Right kidney (tissue), 9 donors: ENCODE results near the gene MBD3L3.
A peak's percentile ranks its signal among the peaks of the same experiment; 100 is the strongest.
"Not testable (repeated sequence)": the region's sequence is repeated elsewhere in the genome, so short reads cannot be mapped to it uniquely, and the experiment has no call there.

Experiments used
- DNase-seq: peaks from one replicate; pipeline ENCODE4 v3.0.0-alpha.2; 2016
- long read RNA-seq, 8 donors: transcript quantifications; one replicate each; lab custom pipeline, GENCODE V29; 2026

MBD3L3 gene
- long read RNA-seq, donor 1, result 0 reads
- long read RNA-seq, donor 2, result 0 reads
- long read RNA-seq, donor 3, result 0 reads
- long read RNA-seq, donor 4, result 0 reads
- long read RNA-seq, donor 5, result 0 reads
- long read RNA-seq, donor 6, result 0 reads
- long read RNA-seq, donor 7, result 0 reads
- long read RNA-seq, donor 8, result 0 reads

GRCh38 chr19:7058576-7058975 lies at the start of gene MBD3L3:
Gene MBD3L3 (minus strand): TSS chr19:7058676. CDS start chr19:7058605, 71 bp downstream.
- DNase-seq, result not testable (repeated sequence)

DNA sequence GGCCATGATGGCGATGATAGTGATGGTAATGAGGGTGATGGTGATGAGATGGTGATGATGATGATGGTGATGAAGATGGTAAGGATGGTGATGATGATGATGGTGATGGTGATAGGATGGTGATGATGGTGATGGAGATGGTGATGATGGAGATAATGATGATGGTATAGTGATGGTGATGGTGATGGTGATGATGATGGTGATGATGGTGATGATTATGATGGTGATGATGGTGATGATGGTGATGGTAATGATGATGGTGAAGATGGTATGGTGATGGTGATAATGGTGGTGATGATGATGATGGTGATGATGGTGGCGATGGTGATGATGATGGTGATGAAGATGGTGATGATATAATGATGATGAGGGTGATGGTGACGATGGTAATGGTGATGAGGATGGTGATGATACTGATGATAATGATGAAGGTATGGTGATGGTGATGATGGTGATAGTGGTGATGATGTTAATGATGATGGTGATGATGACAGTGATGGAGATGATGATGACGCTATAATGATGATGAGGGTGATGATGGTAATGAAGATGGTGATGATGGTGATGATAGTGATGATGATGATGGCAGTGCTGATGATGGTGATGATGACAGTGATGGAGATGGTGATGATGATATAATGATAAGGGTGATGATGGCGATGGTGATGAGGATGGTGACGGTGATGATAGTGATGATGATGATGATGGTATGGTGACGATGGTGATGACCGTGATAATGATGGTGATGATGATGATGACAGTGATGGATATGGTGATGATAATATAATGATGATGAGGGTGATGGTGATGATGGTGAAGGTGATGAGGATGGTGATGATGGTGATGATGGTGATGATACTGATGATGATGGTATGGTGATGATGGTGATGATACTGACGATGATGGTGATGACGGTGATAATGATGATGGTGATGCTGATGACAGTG lies 48.5 kb upstream of the MBD3L3 start:
- no peak for DNase-seq

GRCh38 chr19:7104747-7105447 lies 46.4 kb upstream of the MBD3L3 start:
- no peak for DNase-seq

- no peak for DNase-seq
Measured at GRCh38 chr19:7101498-7102253, 43.2 kb upstream of the MBD3L3 start.

GRCh38 chr19:7099597-7099921 lies 41.1 kb upstream of the MBD3L3 start:
- DNase-seq, result no peak

DNA sequence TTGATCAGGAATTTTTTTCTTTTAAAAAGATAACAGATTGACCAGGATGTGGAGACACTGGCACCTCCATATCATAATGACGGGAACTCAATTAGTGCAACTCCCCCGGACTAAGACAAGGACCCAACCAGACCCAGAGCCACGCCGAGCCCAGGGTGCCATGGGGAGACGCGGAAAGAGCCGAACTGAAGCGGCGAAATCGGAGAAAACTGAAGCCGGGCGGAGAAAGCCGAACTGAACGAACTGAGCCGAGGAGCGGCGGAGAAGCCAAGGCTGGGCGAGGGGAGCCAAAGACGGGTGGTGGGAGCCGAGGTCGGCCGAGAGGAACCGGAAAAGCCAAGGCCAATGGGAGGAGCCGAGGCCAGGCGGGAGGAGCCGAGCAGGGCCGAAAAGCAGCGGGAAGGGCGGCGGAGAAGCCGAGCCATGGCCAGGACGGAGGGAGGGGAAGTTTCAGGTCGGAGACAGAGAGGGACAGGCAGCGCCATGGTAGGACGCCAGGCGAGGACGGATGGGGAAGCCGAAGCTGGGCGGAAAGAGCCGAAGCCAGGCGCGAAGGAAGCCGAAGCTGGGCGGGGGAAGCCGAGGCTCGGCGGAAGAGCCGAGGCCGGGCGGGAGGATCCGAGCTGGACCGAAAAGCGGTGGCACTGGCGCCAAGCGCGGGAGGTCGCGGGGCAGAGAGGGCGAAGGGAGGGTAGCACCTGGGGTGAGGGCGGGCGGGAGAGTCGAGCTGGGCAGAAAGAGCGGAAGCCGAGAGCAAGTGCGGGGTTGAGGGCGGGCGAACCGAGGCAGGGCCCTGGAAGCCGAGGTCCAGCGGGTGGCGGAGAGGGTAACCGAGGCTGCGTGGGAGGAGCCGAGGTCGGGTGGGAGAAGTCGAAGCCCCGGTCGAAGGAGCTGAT lies 40.5 kb upstream of the MBD3L3 start:
- peak; percentile 96 for DNase-seq

GRCh38 chr19:7098096-7098495 lies 39.6 kb upstream of the MBD3L3 start:
- DNase-seq, result no peak

DNA sequence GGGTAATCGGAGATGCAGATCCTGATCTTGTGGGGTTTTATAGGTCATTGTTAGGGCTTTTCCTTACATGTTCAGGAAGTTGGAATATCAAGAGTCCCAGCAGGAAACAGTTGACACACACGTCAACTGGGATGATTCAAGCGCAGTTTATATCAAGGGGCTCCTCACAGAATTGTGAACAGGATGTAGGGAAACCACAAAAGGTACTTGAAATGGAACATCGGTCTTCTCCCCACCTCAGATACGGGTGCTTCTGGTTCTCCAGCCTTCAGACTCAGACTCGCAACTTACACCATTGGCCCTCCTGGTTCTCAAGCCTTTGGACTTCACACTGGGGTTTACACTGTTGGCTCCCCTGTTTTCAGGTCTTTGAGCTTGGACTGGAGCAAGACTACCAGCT lies 30.5 kb upstream of the MBD3L3 start:
- no peak for DNase-seq

DNA sequence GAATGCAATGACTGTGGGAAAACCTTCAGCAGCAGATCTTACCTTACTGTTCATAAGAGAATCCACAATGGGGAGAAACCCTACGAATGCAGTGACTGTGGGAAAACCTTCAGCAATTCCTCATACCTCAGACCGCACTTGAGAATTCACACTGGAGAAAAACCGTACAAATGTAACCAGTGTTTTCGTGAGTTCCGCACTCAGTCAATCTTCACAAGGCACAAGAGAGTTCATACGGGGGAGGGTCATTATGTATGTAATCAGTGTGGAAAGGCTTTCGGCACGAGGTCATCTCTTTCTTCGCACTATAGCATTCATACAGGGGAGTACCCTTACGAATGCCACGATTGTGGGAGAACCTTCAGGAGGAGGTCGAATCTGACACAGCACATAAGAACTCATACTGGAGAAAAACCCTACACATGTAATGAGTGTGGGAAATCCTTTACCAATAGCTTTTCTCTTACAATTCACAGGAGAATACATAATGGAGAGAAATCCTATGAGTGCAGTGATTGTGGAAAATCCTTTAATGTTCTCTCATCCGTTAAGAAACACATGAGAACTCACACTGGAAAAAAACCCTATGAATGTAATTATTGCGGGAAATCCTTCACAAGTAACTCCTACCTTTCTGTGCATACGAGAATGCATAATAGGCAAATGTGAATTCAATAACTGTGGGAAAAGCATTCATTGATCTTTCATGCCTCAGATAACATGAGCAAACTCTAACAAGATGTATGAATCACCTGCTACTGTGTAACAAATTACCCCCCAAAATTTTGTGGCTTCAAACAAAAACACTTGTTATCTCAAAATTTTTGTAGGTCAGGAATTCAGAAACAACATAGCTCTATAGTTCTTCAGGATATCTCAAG lies 24.8 kb upstream of the MBD3L3 start:
- DNase-seq, result peak; percentile 15

DNA sequence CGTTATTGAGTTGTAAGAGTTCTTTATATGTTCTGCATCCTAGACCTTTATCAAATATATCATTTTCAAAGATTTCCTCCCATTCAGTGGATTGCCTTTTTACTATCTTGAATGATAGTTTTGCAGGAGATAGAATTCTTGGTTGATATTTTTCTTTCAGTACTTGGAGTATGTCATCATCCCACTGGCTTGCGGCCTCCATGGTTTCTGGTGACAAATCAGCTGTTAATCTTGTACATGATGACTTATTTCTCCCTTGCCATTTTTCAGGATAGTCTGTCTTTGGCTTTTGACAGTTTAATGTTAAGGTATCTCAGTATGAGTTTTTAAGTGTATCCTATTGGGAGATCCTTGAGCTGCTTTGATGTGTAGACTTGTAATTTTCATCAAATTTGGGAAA lies 19.5 kb upstream of the MBD3L3 start:
- DNase-seq, result no peak

DNA sequence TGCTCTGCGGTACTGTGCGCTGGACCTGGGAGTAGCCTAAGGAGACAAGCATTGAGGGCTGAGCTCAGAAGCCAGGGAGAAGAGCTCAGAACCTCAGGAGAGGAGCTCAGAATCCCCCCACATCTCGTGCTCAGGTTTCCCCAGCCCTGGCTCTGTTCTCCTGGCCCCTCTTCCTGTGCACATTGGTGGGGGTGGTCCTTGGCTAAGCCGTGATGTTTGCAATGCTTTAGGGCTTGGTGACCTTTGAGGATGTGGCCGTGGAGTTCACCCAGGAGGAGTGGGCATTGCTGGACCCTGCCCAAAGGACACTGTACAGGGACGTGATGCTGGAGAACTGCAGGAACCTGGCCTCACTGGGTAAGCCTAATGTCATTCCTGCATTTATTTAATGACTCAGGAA lies 17.7 kb upstream of the MBD3L3 start:
- no peak for DNase-seq

GRCh38 chr19:7074705-7075282 lies 16.3 kb upstream of the MBD3L3 start:
- DNase-seq, result no peak

GRCh38 chr19:7072541-7072940 lies 14.1 kb upstream of the MBD3L3 start:
- DNase-seq, result no peak

- no peak for DNase-seq
Measured at GRCh38 chr19:7069904-7070226, 11.4 kb upstream of the MBD3L3 start.

DNA sequence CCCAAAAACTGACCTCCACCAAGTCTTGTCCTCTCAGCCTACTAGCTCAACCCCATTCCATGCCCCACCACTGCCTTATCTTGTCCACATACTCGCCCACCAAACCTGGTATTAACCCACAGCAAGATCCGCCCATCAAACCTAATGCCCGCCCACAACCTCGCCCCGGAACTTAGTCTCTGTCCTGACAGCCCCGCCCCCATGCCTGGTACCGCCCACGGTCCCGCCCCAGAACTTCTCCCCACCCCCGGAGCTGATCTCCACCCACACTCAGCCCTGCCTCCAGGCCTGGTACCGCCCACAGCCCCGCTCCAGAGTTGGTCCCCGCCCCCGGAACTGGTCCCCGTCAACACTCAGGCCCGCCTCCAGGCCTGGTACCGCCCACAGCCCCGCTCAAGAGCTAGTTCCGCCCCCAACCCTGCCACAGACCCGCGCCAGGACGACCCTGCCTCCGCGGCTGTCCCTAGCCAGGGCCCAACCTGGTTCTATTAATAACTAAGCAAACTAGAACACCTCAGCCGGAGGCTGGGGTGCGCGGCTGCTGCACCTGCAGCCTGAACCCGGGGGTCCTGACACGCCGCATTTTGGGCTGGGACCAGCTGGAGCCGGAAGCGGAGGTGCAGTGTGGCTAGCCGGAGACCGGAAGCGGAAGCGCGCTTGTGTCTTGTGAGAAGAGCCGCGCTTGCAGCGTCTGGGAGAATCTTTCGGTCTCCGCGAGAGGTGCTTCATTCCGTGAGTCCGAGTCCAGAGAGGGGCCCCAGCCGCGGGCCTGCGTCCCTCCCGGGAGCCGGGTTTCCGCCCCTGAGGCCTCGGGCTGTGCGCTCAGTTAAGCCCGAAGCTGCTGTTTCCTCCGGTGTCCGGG lies 10.8 kb upstream of the MBD3L3 start, which contains the start of gene ZNF557:
TSS of gene ZNF557 (plus strand) at position 662 of the 862 bp plus-strand sequence. CDS start 5,372 bp downstream, outside the sequence.
- DNase-seq, result peak; percentile 98

DNA sequence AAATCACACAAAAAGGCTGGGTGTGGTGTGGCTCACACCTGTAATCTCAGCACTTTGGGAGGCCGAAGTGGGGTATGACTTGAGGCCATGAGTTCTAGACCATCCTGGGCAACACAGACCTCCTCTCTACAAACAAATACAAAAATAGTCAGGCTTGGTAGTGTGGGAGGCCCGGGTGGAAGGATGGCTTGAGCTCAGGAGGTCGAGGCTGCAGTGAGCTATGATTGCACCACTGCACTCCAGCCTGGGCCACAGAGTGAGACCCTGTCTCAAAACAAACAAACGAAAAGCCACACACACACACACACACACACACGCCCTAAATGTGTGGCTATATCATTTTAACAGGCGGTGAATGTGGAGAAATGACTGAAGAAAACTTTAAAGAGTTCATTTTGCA lies 10.1 kb upstream of the MBD3L3 start:
- no peak for DNase-seq

GRCh38 chr19:7067716-7068115 lies 9.2 kb upstream of the MBD3L3 start:
- DNase-seq, result no peak

- not testable (repeated sequence) for DNase-seq
Measured at GRCh38 chr19:7067122-7067521, 8.6 kb upstream of the MBD3L3 start.
